Ishikawa (cell line): ENCODE data around the gene FLT3LG.
A peak's percentile ranks its signal among the peaks of the same experiment; 100 is the strongest.

ENCODE experiments used
- CEBPB ChIP-seq: IDR thresholded peaks from 2 replicates; pipeline ENCODE4 v1.6.1; 2012
- CREB1 ChIP-seq: IDR thresholded peaks from 2 replicates; pipeline ENCODE4 v1.6.1; 2012; ENCODE audit warnings: low read depth
- EGR1 ChIP-seq: IDR thresholded peaks from 2 replicates; pipeline ENCODE4 v1.6.1; 2012
- EP300 ChIP-seq: IDR thresholded peaks from 2 replicates; pipeline ENCODE4 v1.6.1; 2012; ENCODE audit warnings: borderline replicate concordance
- FOXM1 ChIP-seq: IDR thresholded peaks from 2 replicates; pipeline ENCODE4 v1.6.1; 2012; ENCODE audit warnings: low read depth, borderline replicate concordance
- NFIC ChIP-seq: IDR thresholded peaks from 2 replicates; pipeline ENCODE4 v1.6.1; 2012
- RAD21 ChIP-seq: IDR thresholded peaks from 2 replicates; pipeline ENCODE4 v1.6.1; 2012; ENCODE audit warnings: low read depth
- TAF1 ChIP-seq: IDR thresholded peaks from 2 replicates; pipeline ENCODE4 v1.6.1; 2012; ENCODE audit warnings: low read depth, mild to moderate bottlenecking
- TCF12 ChIP-seq: IDR thresholded peaks from 2 replicates; pipeline ENCODE4 v1.6.1; 2012; ENCODE audit warnings: low read depth
- TEAD4 ChIP-seq: IDR thresholded peaks from 2 replicates; pipeline ENCODE4 v1.6.1; 2012
- YY1 ChIP-seq: IDR thresholded peaks from 2 replicates; pipeline ENCODE4 v1.6.1; 2012; ENCODE audit warnings: low read depth
- ZBTB7A ChIP-seq: IDR thresholded peaks from 2 replicates; pipeline ENCODE4 v1.6.1; 2012; ENCODE audit warnings: low read depth
- TF ChIP-seq, protein P1 (sequence below): IDR thresholded peaks from 2 replicates; pipeline ENCODE4 v1.6.1; 2012
- TF ChIP-seq, protein P2 (sequence below): IDR thresholded peaks from 2 replicates; pipeline ENCODE4 v1.6.1; 2012
- TF ChIP-seq, protein P3 (sequence below): IDR thresholded peaks from 2 replicates; pipeline ENCODE4 v1.6.1; 2012; ENCODE audit warnings: low read depth, mild to moderate bottlenecking

FLT3LG gene

DNA sequence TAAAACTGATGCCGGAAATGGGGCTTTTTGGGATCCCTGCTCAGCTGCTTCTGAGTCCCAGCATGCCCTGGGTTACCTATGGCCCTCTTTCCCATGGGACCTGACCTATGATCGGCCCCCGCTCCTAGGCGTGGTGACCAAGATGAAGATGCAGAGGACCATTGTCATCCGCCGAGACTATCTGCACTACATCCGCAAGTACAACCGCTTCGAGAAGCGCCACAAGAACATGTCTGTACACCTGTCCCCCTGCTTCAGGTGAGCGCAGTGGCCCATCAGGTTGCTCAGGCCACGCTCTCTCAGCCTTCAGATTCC, 23.7 kb downstream of the FLT3LG start:
- TF ChIP-seq RAD21: no peak
- no peak for TF ChIP-seq FOXM1
- TF ChIP-seq, protein P1, sequence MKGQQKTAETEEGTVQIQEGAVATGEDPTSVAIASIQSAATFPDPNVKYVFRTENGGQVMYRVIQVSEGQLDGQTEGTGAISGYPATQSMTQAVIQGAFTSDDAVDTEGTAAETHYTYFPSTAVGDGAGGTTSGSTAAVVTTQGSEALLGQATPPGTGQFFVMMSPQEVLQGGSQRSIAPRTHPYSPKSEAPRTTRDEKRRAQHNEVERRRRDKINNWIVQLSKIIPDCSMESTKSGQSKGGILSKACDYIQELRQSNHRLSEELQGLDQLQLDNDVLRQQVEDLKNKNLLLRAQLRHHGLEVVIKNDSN: no peak
- no peak for TF ChIP-seq TEAD4
- TF ChIP-seq ZBTB7A: no peak

DNA sequence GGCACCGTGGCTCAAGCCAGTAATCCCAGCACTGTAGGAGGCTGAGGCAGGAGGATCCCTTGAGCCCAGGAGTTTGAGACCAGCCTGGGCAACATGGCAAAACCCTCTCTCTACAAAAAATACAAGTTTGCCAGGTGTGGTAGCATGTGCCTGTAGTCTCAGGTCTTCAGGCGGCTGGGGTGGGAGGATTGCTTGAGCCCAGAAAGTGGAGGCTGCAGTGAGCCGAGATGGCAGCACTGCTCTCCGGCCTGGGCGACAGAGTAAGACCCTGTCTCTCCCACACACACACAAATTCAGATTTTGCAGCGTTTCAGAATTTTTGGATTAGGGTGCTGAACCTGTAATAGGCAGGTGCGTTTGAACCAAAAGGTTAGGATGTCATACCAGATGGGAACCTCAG, 24.5 kb downstream of the FLT3LG start:
- TF ChIP-seq ZBTB7A: no peak
- TF ChIP-seq CEBPB: no peak
- TF ChIP-seq, protein P2, sequence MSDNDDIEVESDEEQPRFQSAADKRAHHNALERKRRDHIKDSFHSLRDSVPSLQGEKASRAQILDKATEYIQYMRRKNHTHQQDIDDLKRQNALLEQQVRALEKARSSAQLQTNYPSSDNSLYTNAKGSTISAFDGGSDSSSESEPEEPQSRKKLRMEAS: no peak
- no peak for TF ChIP-seq YY1
- no peak for TF ChIP-seq EP300
- TF ChIP-seq TCF12: no peak
- TF ChIP-seq TEAD4: no peak
- TF ChIP-seq, protein P1: no peak
- TF ChIP-seq EGR1: no peak
- TF ChIP-seq RAD21: no peak
- TF ChIP-seq CREB1: no peak
- TF ChIP-seq TAF1: no peak
- TF ChIP-seq FOXM1: no peak
- no peak for TF ChIP-seq NFIC
- TF ChIP-seq, protein P3, sequence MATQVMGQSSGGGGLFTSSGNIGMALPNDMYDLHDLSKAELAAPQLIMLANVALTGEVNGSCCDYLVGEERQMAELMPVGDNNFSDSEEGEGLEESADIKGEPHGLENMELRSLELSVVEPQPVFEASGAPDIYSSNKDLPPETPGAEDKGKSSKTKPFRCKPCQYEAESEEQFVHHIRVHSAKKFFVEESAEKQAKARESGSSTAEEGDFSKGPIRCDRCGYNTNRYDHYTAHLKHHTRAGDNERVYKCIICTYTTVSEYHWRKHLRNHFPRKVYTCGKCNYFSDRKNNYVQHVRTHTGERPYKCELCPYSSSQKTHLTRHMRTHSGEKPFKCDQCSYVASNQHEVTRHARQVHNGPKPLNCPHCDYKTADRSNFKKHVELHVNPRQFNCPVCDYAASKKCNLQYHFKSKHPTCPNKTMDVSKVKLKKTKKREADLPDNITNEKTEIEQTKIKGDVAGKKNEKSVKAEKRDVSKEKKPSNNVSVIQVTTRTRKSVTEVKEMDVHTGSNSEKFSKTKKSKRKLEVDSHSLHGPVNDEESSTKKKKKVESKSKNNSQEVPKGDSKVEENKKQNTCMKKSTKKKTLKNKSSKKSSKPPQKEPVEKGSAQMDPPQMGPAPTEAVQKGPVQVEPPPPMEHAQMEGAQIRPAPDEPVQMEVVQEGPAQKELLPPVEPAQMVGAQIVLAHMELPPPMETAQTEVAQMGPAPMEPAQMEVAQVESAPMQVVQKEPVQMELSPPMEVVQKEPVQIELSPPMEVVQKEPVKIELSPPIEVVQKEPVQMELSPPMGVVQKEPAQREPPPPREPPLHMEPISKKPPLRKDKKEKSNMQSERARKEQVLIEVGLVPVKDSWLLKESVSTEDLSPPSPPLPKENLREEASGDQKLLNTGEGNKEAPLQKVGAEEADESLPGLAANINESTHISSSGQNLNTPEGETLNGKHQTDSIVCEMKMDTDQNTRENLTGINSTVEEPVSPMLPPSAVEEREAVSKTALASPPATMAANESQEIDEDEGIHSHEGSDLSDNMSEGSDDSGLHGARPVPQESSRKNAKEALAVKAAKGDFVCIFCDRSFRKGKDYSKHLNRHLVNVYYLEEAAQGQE: no peak

DNA sequence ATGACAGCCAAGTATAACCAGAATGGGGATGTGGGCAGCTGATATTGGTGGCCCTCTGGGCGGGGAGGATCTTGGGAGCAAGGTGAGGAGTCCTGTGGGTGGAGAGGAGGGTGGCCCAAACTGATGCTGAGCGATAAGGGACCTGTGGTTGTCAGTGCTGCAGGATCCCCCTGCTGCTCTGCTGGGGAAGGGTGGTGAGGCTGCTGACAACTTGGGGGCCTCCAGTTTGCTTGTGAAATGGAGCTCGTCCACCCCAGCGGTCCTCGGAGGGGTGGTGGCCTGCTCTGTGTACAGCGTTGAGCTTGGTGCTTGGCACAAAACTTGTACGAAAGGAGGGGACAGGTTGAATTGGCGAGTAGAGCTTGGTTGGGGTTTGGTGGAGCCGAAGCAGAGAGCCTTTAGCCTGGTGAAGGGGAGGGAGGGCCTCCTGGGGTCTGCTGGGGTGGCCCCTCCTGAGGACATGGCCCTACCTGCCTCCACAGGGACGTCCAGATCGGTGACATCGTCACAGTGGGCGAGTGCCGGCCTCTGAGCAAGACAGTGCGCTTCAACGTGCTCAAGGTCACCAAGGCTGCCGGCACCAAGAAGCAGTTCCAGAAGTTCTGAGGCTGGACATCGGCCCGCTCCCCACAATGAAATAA, 25.1 kb downstream of the FLT3LG start:
- TF ChIP-seq NFIC: no peak
- TF ChIP-seq FOXM1: no peak
- TF ChIP-seq, protein P3: no peak
- TF ChIP-seq, protein P1: no peak
- TF ChIP-seq, protein P2: no peak
- TF ChIP-seq TCF12: no peak
- TF ChIP-seq EP300: no peak
- TF ChIP-seq CREB1: no peak
- no peak for TF ChIP-seq TAF1
- TF ChIP-seq YY1: no peak
- no peak for TF ChIP-seq CEBPB
- TF ChIP-seq TEAD4: no peak
- no peak for TF ChIP-seq ZBTB7A

DNA sequence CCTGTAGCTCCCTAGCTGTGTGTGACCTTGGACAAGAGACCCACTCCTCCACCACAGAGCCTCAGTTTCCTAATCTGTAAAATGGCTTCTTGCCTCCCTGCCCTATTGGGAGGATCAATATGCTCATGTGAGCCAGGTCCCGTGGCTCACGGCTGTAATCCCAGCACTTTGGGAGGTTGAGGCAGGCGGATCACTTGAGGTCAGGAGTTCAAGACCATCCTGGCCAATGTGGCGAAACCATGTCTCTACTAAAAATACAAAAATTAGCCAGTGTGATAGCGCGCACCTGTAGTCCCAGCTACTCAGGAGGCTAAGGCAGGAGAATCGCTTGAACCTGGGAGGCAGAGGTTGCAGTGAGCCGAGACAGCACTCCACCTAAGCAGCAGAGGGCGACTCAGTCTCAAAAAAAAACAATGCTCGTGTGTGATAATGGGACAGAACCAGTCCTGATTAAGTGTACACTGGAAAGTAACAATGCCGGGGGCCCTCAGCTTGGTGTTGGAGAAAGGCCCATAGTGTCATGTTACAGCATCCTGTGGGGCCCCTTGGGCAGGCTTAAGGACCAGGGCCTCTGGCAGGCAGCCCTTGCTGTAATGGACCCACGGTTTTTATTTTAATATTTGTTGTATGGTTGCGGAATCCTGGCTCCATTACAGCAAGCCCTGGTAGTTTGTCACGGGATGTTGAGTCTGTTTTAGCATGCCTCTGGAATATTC, 29.0 kb downstream of the FLT3LG start:
- no peak for TF ChIP-seq TEAD4
- TF ChIP-seq TAF1: no peak
- peak; percentile 79 for TF ChIP-seq RAD21
- TF ChIP-seq NFIC: no peak
- no peak for TF ChIP-seq CREB1

DNA sequence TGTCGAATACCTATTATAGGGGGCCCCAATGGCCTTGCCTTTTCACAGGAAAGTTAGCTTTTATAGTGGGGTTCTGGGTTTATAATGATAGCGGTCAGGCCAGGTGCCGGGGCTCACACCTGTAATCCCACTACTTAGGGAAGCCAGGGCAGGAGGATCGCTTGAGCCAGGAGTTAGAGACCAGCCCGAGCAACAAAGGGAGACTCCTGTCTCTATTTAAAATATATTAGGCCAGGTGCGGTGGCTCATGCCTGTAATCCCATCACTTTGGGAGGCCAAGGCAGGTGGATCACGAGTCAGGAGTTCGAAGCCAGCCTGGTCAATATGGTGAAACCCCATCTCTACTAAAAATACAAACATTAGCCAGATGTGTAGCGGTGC, 29.6 kb downstream of the FLT3LG start:
- TF ChIP-seq, protein P2: no peak
